ENCODE data around the gene RIOK3. TPM values are rescaled to one million over a fixed set of nuclear protein-coding genes. Genes with fewer than 3 reads are reported as not detected.

The RIOK3 gene
- polyA plus RNA-seq, 2 of the 4 experiments (the other 2 are of a cell fraction), result 25.3 to 43.3 TPM

DNA sequence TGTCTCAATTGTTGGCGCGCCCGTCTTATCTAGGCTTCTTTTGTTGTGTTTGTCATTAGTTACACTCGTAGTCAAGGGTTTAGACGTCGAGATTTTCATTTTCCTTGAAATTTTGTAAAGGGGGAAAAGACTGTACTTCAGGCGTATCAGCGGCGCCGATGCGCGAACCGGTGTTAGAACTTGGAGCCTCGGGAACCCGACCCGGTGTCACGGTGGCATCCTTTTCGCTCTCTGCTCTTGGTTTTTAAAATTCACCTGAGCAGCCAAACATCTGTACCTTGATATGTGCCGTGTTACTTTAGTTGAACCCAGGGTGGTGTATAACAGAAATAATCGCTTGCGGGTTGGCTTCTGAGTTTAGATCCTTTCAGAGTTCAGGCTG is 50.9 kb downstream of the RIOK3 start:
- H3K27ac ChIP-seq, result peak overlapping the region; percentile 60 to 90
- 5% methylated on average over 21 of the region's 21 CpGs for WGBS (ENCODE audit: missing lambda C conversion rate)
- no peaks in the 10 kb centered on the region for H3K9me3 ChIP-seq
- peak overlapping the region; percentile 71 for H3K4me3 ChIP-seq
- peaks cover 10% of the 10 kb centered on the region for H3K4me1 ChIP-seq
- TF ChIP-seq FOXS1 (CRISPR knock-in tag; IDR thresholded peaks at IDR 0.05) (no peak), CHD4 (IDR thresholded peaks at IDR 0.05; ENCODE audit: borderline replicate concordance) (no peak), MAFK (IDR thresholded peaks at IDR 0.05; ENCODE audit: partially characterized antibody) (no peak), ESRRA (IDR thresholded peaks at IDR 0.05; ENCODE audit: borderline replicate concordance, low read length) (no peak), KDM1A (IDR thresholded peaks at IDR 0.05; ENCODE audit: low read depth) (no peak), EHMT2 (IDR thresholded peaks at IDR 0.05; ENCODE audit: low read depth) (no peak), BHLHE40 (IDR thresholded peaks at IDR 0.05; ENCODE audit: low read depth, low read length) (no peak), CEBPB (IDR thresholded peaks at IDR 0.05) (no peak), CHD2 (IDR thresholded peaks at IDR 0.05; ENCODE audit: low read length, partially characterized antibody) (no peak), POLR2AphosphoS2 (conservative IDR thresholded peaks at IDR 0.05; ENCODE audit: low read length) (no peak)
- TF ChIP-seq, protein P1, sequence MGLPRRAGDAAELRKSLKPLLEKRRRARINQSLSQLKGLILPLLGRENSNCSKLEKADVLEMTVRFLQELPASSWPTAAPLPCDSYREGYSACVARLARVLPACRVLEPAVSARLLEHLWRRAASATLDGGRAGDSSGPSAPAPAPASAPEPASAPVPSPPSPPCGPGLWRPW (IDR thresholded peaks at IDR 0.05), result no peak
- TF ChIP-seq, protein P2, sequence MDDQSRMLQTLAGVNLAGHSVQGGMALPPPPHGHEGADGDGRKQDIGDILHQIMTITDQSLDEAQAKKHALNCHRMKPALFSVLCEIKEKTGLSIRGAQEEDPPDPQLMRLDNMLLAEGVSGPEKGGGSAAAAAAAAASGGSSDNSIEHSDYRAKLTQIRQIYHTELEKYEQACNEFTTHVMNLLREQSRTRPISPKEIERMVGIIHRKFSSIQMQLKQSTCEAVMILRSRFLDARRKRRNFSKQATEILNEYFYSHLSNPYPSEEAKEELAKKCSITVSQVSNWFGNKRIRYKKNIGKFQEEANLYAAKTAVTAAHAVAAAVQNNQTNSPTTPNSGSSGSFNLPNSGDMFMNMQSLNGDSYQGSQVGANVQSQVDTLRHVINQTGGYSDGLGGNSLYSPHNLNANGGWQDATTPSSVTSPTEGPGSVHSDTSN (IDR thresholded peaks at IDR 0.05), result no peak
- TF ChIP-seq, protein P3, sequence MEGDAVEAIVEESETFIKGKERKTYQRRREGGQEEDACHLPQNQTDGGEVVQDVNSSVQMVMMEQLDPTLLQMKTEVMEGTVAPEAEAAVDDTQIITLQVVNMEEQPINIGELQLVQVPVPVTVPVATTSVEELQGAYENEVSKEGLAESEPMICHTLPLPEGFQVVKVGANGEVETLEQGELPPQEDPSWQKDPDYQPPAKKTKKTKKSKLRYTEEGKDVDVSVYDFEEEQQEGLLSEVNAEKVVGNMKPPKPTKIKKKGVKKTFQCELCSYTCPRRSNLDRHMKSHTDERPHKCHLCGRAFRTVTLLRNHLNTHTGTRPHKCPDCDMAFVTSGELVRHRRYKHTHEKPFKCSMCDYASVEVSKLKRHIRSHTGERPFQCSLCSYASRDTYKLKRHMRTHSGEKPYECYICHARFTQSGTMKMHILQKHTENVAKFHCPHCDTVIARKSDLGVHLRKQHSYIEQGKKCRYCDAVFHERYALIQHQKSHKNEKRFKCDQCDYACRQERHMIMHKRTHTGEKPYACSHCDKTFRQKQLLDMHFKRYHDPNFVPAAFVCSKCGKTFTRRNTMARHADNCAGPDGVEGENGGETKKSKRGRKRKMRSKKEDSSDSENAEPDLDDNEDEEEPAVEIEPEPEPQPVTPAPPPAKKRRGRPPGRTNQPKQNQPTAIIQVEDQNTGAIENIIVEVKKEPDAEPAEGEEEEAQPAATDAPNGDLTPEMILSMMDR (IDR thresholded peaks at IDR 0.05), result no peak
- DNase-seq (ENCODE audit: low read depth in 1 of 2, low spot score in 1 of 2) (no peak), ATAC-seq (no peak), FAIRE-seq (no peak)
- ChIA-PET CTCF (interaction anchor here (3.1 kb wide), 1 partner anchor 12 kb away, joined by 18 read pairs; no protein-coding TSS in a partner anchor), POLR2A (no interaction called here)
- H3K4me2 ChIP-seq, result peak overlapping the region; percentile 95

DNA sequence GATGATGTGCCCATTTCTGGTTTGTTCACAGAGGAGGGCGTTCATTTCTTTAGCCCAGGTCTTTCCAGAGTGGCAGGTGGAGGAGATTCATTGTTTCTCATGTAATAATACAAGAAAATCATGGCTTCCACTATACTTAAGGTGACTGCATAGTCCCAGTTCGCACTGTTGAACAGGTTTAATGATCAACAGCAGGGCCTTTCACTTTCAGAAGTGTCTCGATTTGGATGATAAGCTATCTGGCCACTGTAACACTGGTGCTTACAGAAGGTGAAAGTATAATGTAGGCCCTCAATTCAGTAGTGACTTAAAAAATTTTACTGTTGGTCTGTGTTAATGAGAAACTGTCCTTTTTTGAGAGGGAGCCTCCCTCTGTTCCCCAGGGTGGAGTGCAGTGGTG is 51.6 kb downstream of the RIOK3 start:
- Histone ChIP-seq H3K4me1 (peaks cover 10% of the 10 kb centered on the region), H3K4me3 (peak overlapping the region; percentile 71), H3K4me2 (peak overlapping the region; percentile 95), H3K9me3 (no peaks in the 10 kb centered on the region), H3K27ac (peak overlapping the region in 1 of 2 experiments; percentile 90; a peak in 1 of 6 replicates)
- ATAC-seq (no peak), DNase-seq (ENCODE audit: low read depth in 1 of 2, low spot score in 1 of 2) (no peak), FAIRE-seq (no peak)
- POLR2A ChIA-PET, result no interaction called here
- 82% methylated on average over 3 of the region's 3 CpGs for WGBS (ENCODE audit: missing lambda C conversion rate)
- CTCF ChIA-PET, result interaction anchor here (0.8 to 3.1 kb wide), 7 partner anchors 11 to 473 kb away, joined by 3 to 18 read pairs (median 4); no protein-coding TSS in a partner anchor
- TF ChIP-seq NPAS2 (CRISPR knock-in tag; IDR thresholded peaks at IDR 0.05; ENCODE audit: borderline replicate concordance) (no peak), GATA3 (IDR thresholded peaks at IDR 0.05; ENCODE audit: borderline replicate concordance) (no peak), KDM5A (IDR thresholded peaks at IDR 0.05) (no peak), POLR2AphosphoS2 (conservative IDR thresholded peaks at IDR 0.05; ENCODE audit: low read length) (no peak), ZSCAN20 (CRISPR knock-in tag; IDR thresholded peaks at IDR 0.05) (no peak)
- TF ChIP-seq, protein P4, sequence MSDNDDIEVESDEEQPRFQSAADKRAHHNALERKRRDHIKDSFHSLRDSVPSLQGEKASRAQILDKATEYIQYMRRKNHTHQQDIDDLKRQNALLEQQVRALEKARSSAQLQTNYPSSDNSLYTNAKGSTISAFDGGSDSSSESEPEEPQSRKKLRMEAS (IDR thresholded peaks at IDR 0.05), result no peak

DNA sequence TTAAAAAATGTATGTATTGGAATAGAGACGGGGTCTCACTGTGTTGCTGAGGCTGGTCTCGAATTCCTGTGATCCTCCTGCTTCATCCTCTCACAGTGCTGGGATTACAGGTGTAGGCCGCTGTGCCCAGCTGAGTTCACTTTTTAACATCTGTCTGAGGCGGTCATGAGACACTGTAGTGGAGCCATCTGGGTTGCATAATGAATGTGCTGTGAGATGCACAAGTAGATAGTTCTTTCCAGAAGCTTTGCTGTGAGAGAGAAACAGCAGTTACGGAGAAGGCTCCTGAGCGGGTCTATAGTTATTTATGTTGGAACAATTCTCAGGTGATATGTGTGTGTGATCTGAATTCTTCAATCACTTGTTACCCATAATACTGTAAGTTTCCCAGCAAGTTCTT is 53.3 kb downstream of the RIOK3 start:
- FAIRE-seq (no peak), ATAC-seq (no peak), DNase-seq (ENCODE audit: low read depth in 1 of 2, low spot score in 1 of 2) (no peak)
- H3K4me3 ChIP-seq, result no peak overlapping the region
- H3K4me1 ChIP-seq, result peaks cover 10% of the 10 kb centered on the region
- POLR2A ChIA-PET, result no interaction called here
- no peaks in the 10 kb centered on the region for H3K9me3 ChIP-seq
- WGBS (ENCODE audit: missing lambda C conversion rate), result 96% methylated on average over 6 of the region's 6 CpGs
- H3K4me2 ChIP-seq, result no peak overlapping the region
- no peak overlapping the region for H3K27ac ChIP-seq
- CTCF ChIA-PET, result interaction anchor here (0.7 to 3.1 kb wide), 7 partner anchors 9 to 475 kb away, joined by 3 to 18 read pairs (median 3); no protein-coding TSS in a partner anchor
- TF ChIP-seq GATA3 (IDR thresholded peaks at IDR 0.05; ENCODE audit: borderline replicate concordance) (no peak), POLR2A (IDR thresholded peaks at IDR 0.05; ENCODE audit: low read length) (no peak), KDM1A (IDR thresholded peaks at IDR 0.05; ENCODE audit: low read depth) (no peak), RFX5 (IDR thresholded peaks at IDR 0.05) (no peak), MAZ (IDR thresholded peaks at IDR 0.05; ENCODE audit: borderline replicate concordance, low read depth, low read length) (no peak), CBX8 (IDR thresholded peaks at IDR 0.05) (no peak), MAFK (IDR thresholded peaks at IDR 0.05; ENCODE audit: partially characterized antibody) (no peak), BHLHE40 (IDR thresholded peaks at IDR 0.05; ENCODE audit: low read depth, low read length) (no peak), NFE2L2 (conservative IDR thresholded peaks at IDR 0.05; ENCODE audit: low read length) (no peak), POLR2AphosphoS2 (conservative IDR thresholded peaks at IDR 0.05; ENCODE audit: low read length) (no peak), EP300 (IDR thresholded peaks at IDR 0.05) (no peak), KDM5A (IDR thresholded peaks at IDR 0.05) (no peak), EHMT2 (IDR thresholded peaks at IDR 0.05; ENCODE audit: low read depth) (no peak), JUNB (IDR thresholded peaks at IDR 0.05) (no peak), CHD2 (IDR thresholded peaks at IDR 0.05; ENCODE audit: low read length, partially characterized antibody) (no peak), HOXB13 (CRISPR knock-in tag; IDR thresholded peaks at IDR 0.05; ENCODE audit: low read depth) (no peak)
- TF ChIP-seq, protein P4 (IDR thresholded peaks at IDR 0.05), result no peak
- TF ChIP-seq, protein P5, sequence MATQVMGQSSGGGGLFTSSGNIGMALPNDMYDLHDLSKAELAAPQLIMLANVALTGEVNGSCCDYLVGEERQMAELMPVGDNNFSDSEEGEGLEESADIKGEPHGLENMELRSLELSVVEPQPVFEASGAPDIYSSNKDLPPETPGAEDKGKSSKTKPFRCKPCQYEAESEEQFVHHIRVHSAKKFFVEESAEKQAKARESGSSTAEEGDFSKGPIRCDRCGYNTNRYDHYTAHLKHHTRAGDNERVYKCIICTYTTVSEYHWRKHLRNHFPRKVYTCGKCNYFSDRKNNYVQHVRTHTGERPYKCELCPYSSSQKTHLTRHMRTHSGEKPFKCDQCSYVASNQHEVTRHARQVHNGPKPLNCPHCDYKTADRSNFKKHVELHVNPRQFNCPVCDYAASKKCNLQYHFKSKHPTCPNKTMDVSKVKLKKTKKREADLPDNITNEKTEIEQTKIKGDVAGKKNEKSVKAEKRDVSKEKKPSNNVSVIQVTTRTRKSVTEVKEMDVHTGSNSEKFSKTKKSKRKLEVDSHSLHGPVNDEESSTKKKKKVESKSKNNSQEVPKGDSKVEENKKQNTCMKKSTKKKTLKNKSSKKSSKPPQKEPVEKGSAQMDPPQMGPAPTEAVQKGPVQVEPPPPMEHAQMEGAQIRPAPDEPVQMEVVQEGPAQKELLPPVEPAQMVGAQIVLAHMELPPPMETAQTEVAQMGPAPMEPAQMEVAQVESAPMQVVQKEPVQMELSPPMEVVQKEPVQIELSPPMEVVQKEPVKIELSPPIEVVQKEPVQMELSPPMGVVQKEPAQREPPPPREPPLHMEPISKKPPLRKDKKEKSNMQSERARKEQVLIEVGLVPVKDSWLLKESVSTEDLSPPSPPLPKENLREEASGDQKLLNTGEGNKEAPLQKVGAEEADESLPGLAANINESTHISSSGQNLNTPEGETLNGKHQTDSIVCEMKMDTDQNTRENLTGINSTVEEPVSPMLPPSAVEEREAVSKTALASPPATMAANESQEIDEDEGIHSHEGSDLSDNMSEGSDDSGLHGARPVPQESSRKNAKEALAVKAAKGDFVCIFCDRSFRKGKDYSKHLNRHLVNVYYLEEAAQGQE (IDR thresholded peaks at IDR 0.05), result no peak

Measured in A549 (cell line).